Central memory CD8-positive, alpha-beta T cell (primary cell): ENCODE measurements around the gene TOB2.
A peak's percentile ranks its signal among the peaks of the same experiment; 100 is the strongest.
"Not testable (repeated sequence)": the region's sequence is repeated elsewhere in the genome, so short reads cannot be mapped to it uniquely, and the experiment has no call there.

ENCODE experiments used
- ATAC-seq: fragments of 150-1000 bp; cut with Tn5 transposase; replicated peaks from 2 replicates; pipeline ENCODE4 v1.10.0; 2022; ENCODE audit warnings: mild to moderate bottlenecking, moderate FRiP score, moderate number of reproducible peaks; ENCODE audit not compliant: poor library complexity, severe bottlenecking; ENCODE audit errors: extremely low read depth
- DNase-seq, 2 donors: peaks; one replicate each; pipeline ENCODE4 v3.0.0; 2021; ENCODE audit warnings: low spot score in 2 of 2
- H3K27ac Mint-ChIP-seq: one replicate; pipeline ENCODE4 v1.8.0; 2022; ENCODE audit warnings: low read depth, mild to moderate bottlenecking, moderate library complexity, mixed read lengths
- H3K27me3 Mint-ChIP-seq: one replicate; pipeline ENCODE4 v1.8.0; 2022; ENCODE audit warnings: mixed read lengths
- H3K36me3 Mint-ChIP-seq: one replicate; pipeline ENCODE4 v1.8.0; 2022; ENCODE audit warnings: mild to moderate bottlenecking, moderate library complexity, mixed read lengths; ENCODE audit not compliant: insufficient read depth
- H3K4me1 Mint-ChIP-seq: one replicate; pipeline ENCODE4 v1.8.0; 2022; ENCODE audit warnings: mixed read lengths
- H3K4me3 Mint-ChIP-seq: one replicate; pipeline ENCODE4 v1.8.0; 2022; ENCODE audit warnings: mild to moderate bottlenecking, moderate library complexity, mixed read lengths
- H3K9me3 Mint-ChIP-seq: one replicate; pipeline ENCODE4 v1.8.0; 2022; ENCODE audit warnings: mixed read lengths

TOB2 gene

DNA sequence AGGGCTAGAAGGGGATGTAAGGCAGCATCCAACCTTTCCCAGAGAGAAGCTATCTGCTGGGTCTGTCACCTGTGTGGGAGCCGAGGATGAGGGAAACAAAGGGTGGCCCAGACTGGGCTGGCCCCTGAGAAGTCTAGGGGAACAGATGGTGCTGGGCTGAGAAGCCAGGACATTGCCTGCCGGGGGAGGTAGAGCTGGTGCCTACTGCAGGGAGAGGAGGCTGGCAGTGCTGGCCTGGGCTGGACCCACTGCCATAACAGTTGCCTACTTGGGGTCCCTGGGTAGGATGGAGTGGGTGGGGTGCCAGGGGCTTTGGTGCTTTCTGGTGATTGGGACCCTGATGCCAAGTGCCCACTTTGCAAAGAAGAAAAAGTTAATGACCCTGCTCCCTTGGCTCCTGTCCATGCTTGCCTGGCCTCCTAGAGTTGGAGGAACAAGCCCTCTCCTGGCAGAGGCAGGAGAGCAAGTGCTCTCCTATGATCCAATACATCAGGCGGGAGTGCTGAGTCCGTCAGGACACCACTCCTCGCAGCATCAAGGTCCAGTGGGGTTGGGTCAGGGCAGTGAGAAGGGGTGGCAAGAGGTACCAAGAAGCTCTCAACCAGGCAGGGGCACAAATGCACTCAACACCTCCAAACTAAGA is 12.1 kb downstream of the TOB2 start:
- not testable (repeated sequence) for ATAC-seq, H3K4me3 Mint-ChIP-seq, H3K9me3 Mint-ChIP-seq, DNase-seq, H3K27ac Mint-ChIP-seq, H3K27me3 Mint-ChIP-seq
- Mint-ChIP-seq H3K36me3 (peaks cover 46% of the 10 kb centered on the region), H3K4me1 (peaks cover 19% of the 10 kb centered on the region)

DNA sequence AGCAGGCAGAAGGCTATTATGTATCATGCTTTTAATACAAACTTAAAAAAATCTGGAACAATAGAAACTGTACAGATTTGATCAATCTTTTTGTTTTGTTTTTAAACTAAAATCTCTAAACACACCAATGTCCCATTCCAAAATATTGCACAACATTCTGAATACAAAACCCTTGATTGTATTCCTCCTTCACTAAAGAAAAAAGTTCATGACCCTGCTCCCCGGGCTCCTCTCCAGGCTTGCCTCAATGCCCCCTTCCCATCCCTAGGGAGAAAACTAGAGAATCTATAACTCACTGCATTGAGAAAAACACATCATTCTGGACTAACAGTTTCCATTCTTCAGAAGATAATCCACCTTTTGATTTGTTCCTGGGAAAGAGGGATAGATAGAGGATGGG is 13.1 kb downstream of the TOB2 start:
- H3K36me3 Mint-ChIP-seq, result peaks cover 46% of the 10 kb centered on the region

DNA sequence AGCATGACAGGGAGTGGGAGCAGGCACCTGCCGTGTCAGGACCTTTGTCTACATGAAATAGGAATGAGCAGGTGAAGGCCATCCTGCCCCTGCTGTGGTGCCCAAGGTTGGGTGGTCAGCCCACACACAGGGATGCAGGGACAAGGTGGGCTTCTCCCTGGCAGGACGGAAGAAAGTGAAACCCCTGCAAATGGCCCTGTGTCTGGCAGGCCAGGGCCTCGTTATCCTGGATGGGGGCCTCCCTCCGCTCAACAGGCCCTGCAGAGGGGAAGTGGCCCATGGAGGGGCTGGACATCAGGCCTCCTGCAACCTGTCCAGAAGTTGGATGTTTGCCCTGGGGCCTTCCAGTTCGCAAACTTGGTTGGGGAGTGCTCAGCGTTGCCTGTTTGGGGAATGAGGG is 14.9 kb downstream of the TOB2 start:
- Mint-ChIP-seq H3K27ac (no peak overlapping the region), H3K4me3 (no peak overlapping the region), H3K9me3 (no peaks in the 10 kb centered on the region), H3K36me3 (peaks cover 36% of the 10 kb centered on the region), H3K4me1 (peaks cover 19% of the 10 kb centered on the region), H3K27me3 (no peaks in the 10 kb centered on the region)
- ATAC-seq (no peak), DNase-seq (no peak)

More for the DNA sequence above, 13.1 kb downstream of the TOB2 start:
- peaks cover 19% of the 10 kb centered on the region for H3K4me1 Mint-ChIP-seq
- H3K27ac Mint-ChIP-seq, H3K27me3 Mint-ChIP-seq, H3K4me3 Mint-ChIP-seq, H3K9me3 Mint-ChIP-seq, ATAC-seq, DNase-seq: not testable (repeated sequence)

DNA sequence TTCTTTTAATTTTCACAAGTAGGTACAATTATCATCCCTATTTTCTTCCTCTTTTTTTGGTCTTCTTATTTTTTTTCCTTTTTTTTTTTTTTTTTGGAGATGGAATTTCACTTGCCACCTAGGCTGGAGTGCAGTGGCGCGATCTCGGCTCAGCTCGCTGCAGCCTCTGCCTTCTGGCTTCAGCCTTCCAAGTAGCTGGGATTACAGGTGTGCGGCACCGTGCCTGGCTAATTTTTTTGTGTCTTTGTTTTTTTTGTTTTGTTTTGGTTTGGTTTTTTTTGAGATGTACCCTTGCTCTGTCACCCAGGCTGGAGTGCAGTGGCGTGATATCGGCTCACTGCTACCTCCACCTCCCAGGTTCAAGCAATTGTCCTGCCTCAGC is 16.7 kb downstream of the TOB2 start:
- Mint-ChIP-seq H3K4me3 (no peak overlapping the region), H3K9me3 (no peaks in the 10 kb centered on the region), H3K36me3 (peaks cover 29% of the 10 kb centered on the region), H3K27ac (no peak overlapping the region), H3K27me3 (no peaks in the 10 kb centered on the region), H3K4me1 (peaks cover 24% of the 10 kb centered on the region)
- ATAC-seq, result no peak
- DNase-seq, result no peak

- H3K27ac Mint-ChIP-seq, result no peak overlapping the region
- DNase-seq (no peak), ATAC-seq (no peak)
- peaks cover 34% of the 10 kb centered on the region for H3K36me3 Mint-ChIP-seq
- no peaks in the 10 kb centered on the region for H3K9me3 Mint-ChIP-seq
- no peaks in the 10 kb centered on the region for H3K27me3 Mint-ChIP-seq
- no peak overlapping the region for H3K4me3 Mint-ChIP-seq
- peaks cover 24% of the 10 kb centered on the region for H3K4me1 Mint-ChIP-seq
Measured at GRCh38 chr22:41429232-41429950, 17.2 kb downstream of the TOB2 start.

DNA sequence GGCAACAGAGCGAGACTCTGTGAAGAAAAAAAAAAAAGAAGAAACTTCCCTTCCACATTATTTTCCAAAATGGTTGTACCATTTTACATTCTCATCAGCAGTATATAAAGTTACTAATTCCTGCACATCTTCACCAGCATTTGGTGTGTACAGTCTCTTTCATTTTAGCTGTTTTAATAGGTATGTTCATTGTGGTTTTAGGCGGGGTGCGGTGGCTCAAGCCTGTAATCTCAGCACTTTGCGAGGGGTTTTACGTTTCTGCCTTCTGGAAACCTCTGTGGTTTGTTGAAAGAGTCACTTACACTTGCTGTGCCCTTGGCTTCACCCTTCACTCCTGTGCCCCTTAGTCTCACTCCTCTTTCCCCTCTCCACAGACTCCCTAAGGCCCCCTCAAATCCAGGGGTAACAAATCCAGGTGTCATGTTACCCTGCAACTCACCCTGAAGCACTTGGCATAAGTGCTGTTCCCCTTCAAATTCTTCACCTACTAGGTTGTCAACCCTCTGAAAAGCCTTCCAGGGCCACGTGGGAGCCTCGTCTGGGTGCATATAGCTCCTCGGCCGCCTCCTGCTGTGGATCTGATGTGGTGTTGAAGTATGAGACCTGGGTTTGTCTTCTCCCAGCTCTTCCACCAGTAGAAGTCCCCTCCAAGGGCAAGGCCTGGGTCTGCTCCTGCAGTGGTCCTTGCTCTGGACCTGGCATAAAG is 20.8 kb downstream of the TOB2 start:
- no peak for DNase-seq
- no peaks in the 10 kb centered on the region for H3K9me3 Mint-ChIP-seq
- ATAC-seq, result peak; percentile 64
- H3K27me3 Mint-ChIP-seq, result no peaks in the 10 kb centered on the region
- H3K27ac Mint-ChIP-seq, result peak overlapping the region; percentile 82
- peaks cover 22% of the 10 kb centered on the region for H3K4me1 Mint-ChIP-seq
- H3K4me3 Mint-ChIP-seq, result no peak overlapping the region
- H3K36me3 Mint-ChIP-seq, result peaks cover 31% of the 10 kb centered on the region

DNA sequence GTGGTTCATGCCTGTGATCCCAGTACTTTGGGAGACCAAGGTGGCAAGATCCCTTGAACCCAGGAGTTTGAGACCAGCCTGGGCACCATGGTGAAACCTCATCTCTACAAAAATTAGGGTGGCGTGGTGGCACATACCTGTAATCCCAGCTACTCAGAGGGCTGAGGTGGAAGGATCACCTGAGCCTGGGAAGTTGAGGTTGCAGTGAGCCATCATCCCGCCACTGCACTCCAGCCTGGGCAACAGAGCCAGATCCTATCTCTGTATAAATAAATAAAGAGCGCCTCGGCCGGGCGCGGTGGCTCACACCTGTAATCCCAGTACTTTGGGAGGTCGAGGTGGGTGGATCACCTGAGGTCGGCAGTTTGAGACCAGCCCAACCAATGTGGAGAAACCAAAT is 27.9 kb downstream of the TOB2 start:
- ATAC-seq (no peak), DNase-seq (no peak)
- H3K27me3 Mint-ChIP-seq, result no peaks in the 10 kb centered on the region
- peaks cover 19% of the 10 kb centered on the region for H3K36me3 Mint-ChIP-seq
- H3K4me3 Mint-ChIP-seq, result no peak overlapping the region
- no peaks in the 10 kb centered on the region for H3K9me3 Mint-ChIP-seq
- no peak overlapping the region for H3K27ac Mint-ChIP-seq
- H3K4me1 Mint-ChIP-seq, result peaks cover 23% of the 10 kb centered on the region

GRCh38 chr22:41417622-41418390 is 28.8 kb downstream of the TOB2 start:
- Mint-ChIP-seq H3K27ac (no peak overlapping the region), H3K36me3 (peaks cover 17% of the 10 kb centered on the region), H3K4me3 (no peak overlapping the region), H3K27me3 (no peaks in the 10 kb centered on the region), H3K4me1 (peaks cover 29% of the 10 kb centered on the region), H3K9me3 (no peaks in the 10 kb centered on the region)
- ATAC-seq (no peak), DNase-seq (no peak)

DNA sequence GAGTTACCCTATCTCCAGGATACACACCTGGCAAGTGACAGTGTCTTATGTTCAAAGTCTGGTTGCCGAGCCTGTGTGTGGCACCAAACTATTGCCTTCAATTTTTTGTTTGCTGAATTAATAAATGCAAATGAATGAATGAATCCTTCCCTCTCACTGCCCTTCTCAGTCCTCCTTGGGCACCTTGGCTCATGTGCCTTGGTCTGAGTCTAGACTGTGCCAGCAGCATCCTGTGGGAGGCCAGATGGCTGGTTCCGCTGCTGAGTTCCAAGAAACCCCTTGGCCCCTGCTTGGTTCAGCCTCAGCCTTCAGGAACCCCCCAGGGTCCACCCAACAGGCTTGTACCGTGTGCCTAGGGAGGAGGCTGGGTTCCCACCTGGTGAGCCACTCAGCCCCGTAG is 31.0 kb downstream of the TOB2 start:
- H3K27me3 Mint-ChIP-seq, result no peaks in the 10 kb centered on the region
- no peak overlapping the region for H3K27ac Mint-ChIP-seq
- ATAC-seq, result no peak
- H3K9me3 Mint-ChIP-seq, result no peaks in the 10 kb centered on the region
- H3K36me3 Mint-ChIP-seq, result peaks cover 15% of the 10 kb centered on the region
- peak overlapping the region; percentile 94 for H3K4me3 Mint-ChIP-seq
- peaks cover 42% of the 10 kb centered on the region for H3K4me1 Mint-ChIP-seq
- no peak for DNase-seq

- no peaks in the 10 kb centered on the region for H3K27me3 Mint-ChIP-seq
Measured at GRCh38 chr22:41411021-41411851, 35.4 kb downstream of the TOB2 start.

GRCh38 chr22:41410311-41410751 is 36.3 kb downstream of the TOB2 start:
- Mint-ChIP-seq H3K9me3 (no peaks in the 10 kb centered on the region), H3K27ac (peak overlapping the region; percentile 97), H3K4me1 (peaks cover 36% of the 10 kb centered on the region), H3K4me3 (no peak overlapping the region), H3K36me3 (peaks cover 14% of the 10 kb centered on the region), H3K27me3 (no peaks in the 10 kb centered on the region)
- no peak for ATAC-seq
- DNase-seq, result no peak

More at GRCh38 chr22:41411021-41411851, 35.4 kb downstream of the TOB2 start:
- Mint-ChIP-seq H3K4me3 (no peak overlapping the region), H3K36me3 (peaks cover 14% of the 10 kb centered on the region), H3K4me1 (peaks cover 42% of the 10 kb centered on the region), H3K9me3 (no peaks in the 10 kb centered on the region), H3K27ac (peak overlapping the region; percentile 97)
- DNase-seq, result no peak
- no peak for ATAC-seq

DNA sequence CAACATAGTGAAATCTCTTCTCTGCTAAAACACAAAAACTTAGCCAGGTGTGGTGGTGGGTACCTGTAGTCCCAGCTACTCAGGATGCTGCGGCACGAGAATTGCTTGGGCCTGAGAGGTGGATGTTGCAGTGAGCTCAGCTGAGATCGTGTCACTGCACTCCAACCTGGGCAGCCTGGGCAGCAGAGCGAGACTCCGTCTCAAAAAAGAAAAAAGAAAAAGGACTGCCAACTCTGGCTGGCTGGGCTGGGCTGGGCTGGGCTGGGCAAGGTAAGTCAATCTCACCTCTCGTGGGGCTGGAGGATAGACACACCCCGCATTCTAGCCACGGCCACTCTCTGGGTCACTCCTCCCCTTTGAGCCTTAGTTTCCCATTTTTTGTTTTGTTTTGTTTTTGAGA is 37.9 kb downstream of the TOB2 start:
- DNase-seq, result no peak
- peaks cover 4% of the 10 kb centered on the region for H3K36me3 Mint-ChIP-seq
- H3K9me3 Mint-ChIP-seq, result no peaks in the 10 kb centered on the region
- no peak overlapping the region for H3K4me3 Mint-ChIP-seq
- no peaks in the 10 kb centered on the region for H3K27me3 Mint-ChIP-seq
- no peak for ATAC-seq
- peak overlapping the region; percentile 35 for H3K27ac Mint-ChIP-seq
- H3K4me1 Mint-ChIP-seq, result peaks cover 27% of the 10 kb centered on the region
